GM10266 (cell line): ENCODE results near the gene CYP27A1.

ENCODE experiments used
- DNase-seq: peaks from one replicate; pipeline ENCODE4 v3.0.0; 2012; ENCODE audit errors: extremely low spot score
- CTCF ChIP-seq: IDR thresholded peaks from 2 replicates; pipeline ENCODE4 v1.5.1; 2012; ENCODE audit warnings: mild to moderate bottlenecking, low read depth; ENCODE audit not compliant: control insufficient read depth, insufficient read depth; ENCODE audit errors: missing control alignments

The CYP27A1 gene

DNA sequence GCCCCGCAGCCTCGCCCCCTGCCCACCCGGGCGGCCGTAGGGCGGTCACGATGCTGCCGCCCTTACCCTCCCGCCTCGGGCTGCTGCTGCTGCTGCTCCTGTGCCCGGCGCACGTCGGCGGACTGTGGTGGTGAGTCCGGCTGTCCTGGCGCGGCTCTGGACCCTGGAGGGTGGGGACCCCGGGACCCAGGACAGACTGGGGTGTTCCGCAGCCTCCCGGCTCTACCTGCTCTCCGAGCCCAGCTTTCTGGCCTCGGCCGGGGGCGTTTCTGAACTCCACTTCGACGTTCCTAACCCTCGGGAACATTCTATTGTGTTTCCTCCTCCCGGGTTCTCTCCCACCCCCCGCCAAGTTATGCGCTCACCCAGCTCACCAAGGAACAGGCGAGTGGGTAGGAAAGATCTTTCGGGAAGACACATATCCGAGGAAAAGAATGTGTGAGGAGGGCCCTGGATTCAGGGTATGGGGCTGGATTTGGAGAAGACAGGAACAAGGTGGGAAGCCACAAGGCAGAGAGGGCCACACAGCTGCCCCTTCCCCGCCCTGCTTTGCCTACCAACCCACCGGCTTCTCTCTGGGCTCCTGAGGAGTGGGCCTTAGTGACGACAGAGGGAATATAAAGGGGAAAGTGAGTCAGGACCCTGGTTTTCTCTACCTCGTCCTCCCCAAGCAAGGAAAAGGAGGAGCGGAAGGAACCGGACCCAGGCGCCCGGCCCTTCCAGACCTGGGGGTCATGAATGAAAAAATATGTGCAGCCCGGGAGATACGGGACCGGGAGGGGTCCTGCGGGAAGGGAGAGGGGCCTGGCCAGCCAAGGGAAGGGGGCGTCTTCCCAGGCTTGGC, 78.3 kb downstream of the CYP27A1 start:
- TF ChIP-seq CTCF, result no peak
- DNase-seq, result no peak

- DNase-seq, result no peak
- no peak for TF ChIP-seq CTCF
Measured at GRCh38 chr2:218860950-218861381, 79.0 kb downstream of the CYP27A1 start.

DNA sequence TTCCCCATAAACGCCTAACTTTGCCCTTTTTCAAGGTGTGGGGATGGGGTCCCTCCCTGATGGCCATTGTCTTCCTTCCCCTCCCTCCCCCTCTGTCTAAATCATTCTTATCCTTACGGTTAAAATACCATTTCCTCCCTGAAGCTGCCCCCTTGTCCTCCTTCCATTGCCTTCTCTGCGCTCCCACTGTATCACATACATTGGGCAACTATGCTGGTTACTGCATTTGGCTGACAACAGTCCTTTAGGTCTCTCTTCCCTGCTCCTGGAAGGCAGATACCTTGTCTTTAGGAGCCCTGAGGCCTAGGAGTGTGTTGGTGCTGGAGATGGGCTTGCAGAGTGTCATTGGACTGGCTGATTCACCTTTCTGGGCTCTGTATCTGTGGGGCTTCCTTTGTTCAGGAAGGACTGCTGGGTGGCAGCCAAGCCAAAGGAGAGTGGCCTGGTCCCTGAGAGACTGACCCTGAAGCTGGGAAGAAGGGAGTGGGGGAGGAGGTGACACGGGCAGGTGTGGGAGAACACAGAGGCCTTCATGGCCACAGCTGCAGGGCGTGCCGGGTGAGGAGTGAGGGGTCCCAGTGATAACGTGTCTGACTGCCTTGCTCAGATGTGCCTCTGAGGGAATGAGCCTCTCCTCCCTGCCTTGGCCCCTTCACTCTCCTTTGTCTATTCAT, 79.8 kb downstream of the CYP27A1 start:
- no peak for TF ChIP-seq CTCF
- no peak for DNase-seq

GRCh38 chr2:218863021-218863520, 81.1 kb downstream of the CYP27A1 start:
- DNase-seq, result no peak
- no peak for TF ChIP-seq CTCF
